Trophoblast cell (in vitro differentiated cells and primary cell): ENCODE results near the gene FBXW4.
A peak's percentile ranks its signal among the peaks of the same experiment; 100 is the strongest.

Source experiments
- DNase-seq, 2 donors: peaks; one replicate each; pipeline ENCODE4 v3.0.0-alpha.2; 2016
- H2AFZ ChIP-seq: 2 replicates; pipeline ENCODE4 v1.6.1; 2013; ENCODE audit warnings: low read length, moderate library complexity, mild to moderate bottlenecking; ENCODE audit not compliant: insufficient read depth, poor library complexity
- H2AK5ac ChIP-seq: 2 replicates; pipeline ENCODE4 v1.6.1; 2013; ENCODE audit warnings: mild to moderate bottlenecking, low read length
- H2BK120ac ChIP-seq: 2 replicates; pipeline ENCODE4 v1.6.1; 2013; ENCODE audit warnings: low read length, mild to moderate bottlenecking, moderate library complexity; ENCODE audit not compliant: insufficient read depth, poor library complexity
- H2BK12ac ChIP-seq: 2 replicates; pipeline ENCODE4 v1.6.1; 2013; ENCODE audit warnings: mild to moderate bottlenecking, low read length, moderate library complexity
- H2BK5ac ChIP-seq: 2 replicates; pipeline ENCODE4 v1.6.1; 2013; ENCODE audit warnings: low read length, low read depth, moderate library complexity, mild to moderate bottlenecking; ENCODE audit not compliant: poor library complexity
- H3K14ac ChIP-seq: 2 replicates; pipeline ENCODE4 v1.6.1; 2013; ENCODE audit warnings: mild to moderate bottlenecking, low read length
- H3K18ac ChIP-seq: 2 replicates; pipeline ENCODE4 v1.6.1; 2013; ENCODE audit warnings: mild to moderate bottlenecking, low read length
- H3K23ac ChIP-seq: 2 replicates; pipeline ENCODE4 v1.6.1; 2013; ENCODE audit warnings: low read length
- H3K27ac ChIP-seq: 2 replicates; pipeline ENCODE4 v1.5.1; 2013; ENCODE audit warnings: low read depth, mild to moderate bottlenecking, inconsistent platforms, low read length, moderate library complexity
- H3K27me3 ChIP-seq: 2 replicates; pipeline ENCODE4 v1.6.1; 2013; ENCODE audit warnings: inconsistent platforms, mild to moderate bottlenecking, low read length, moderate library complexity; ENCODE audit not compliant: insufficient read depth
- H3K36me3 ChIP-seq, 2 experiments: 1 replicate in 1 of 2; 2 replicates in 1 of 2; pipeline ENCODE4 v1.6.1; 2013; ENCODE audit warnings: low read length in 2 of 2, mild to moderate bottlenecking in 2 of 2, moderate library complexity in 1 of 2; ENCODE audit not compliant: insufficient read depth in 2 of 2, control insufficient read depth in 1 of 2
- H3K4ac ChIP-seq: 2 replicates; pipeline ENCODE4 v1.6.1; 2013; ENCODE audit warnings: low read depth, mild to moderate bottlenecking, low read length, moderate library complexity
- H3K4me1 ChIP-seq, 2 experiments: 1 replicate in 1 of 2; 2 replicates in 1 of 2; pipeline ENCODE4 v1.6.1; 2013; ENCODE audit warnings: low read length in 2 of 2, mild to moderate bottlenecking in 2 of 2, moderate library complexity in 1 of 2; ENCODE audit not compliant: insufficient read depth in 2 of 2, control insufficient read depth in 1 of 2
- H3K4me2 ChIP-seq: 2 replicates; pipeline ENCODE4 v1.6.1; 2013; ENCODE audit warnings: inconsistent platforms, mild to moderate bottlenecking, low read length, moderate library complexity
- H3K4me3 ChIP-seq: 2 replicates; pipeline ENCODE4 v1.5.1; 2013; ENCODE audit warnings: mild to moderate bottlenecking, low read depth, low read length, inconsistent platforms
- H3K79me1 ChIP-seq: one replicate; pipeline ENCODE4 v1.6.1; 2013; ENCODE audit warnings: low read length
- H3K79me2 ChIP-seq: 2 replicates; pipeline ENCODE4 v1.6.1; 2013; ENCODE audit warnings: low read length, mild to moderate bottlenecking; ENCODE audit not compliant: control insufficient read depth, insufficient read depth, poor library complexity
- H3K9ac ChIP-seq: 2 replicates; pipeline ENCODE4 v1.6.1; 2013; ENCODE audit warnings: mild to moderate bottlenecking, low read length
- H3K9me3 ChIP-seq: 2 replicates; pipeline ENCODE4 v1.6.1; 2013; ENCODE audit warnings: low read depth, mild to moderate bottlenecking, control low read depth, inconsistent platforms, low read length; ENCODE audit not compliant: insufficient read depth
- H4K12ac ChIP-seq: 2 replicates; pipeline ENCODE4 v1.6.1; 2013; ENCODE audit warnings: low read depth, mild to moderate bottlenecking, low read length, moderate library complexity
- H4K8ac ChIP-seq: 2 replicates; pipeline ENCODE4 v1.6.1; 2013; ENCODE audit warnings: low read depth, mild to moderate bottlenecking, low read length, moderate library complexity
- H4K91ac ChIP-seq: one replicate; pipeline ENCODE4 v1.6.1; 2013; ENCODE audit warnings: low read depth, mild to moderate bottlenecking, low read length, moderate library complexity
- WGBS: extraction: QIAGEN DNeasy Blood & Tissue Kit; methylation state at CpG from one replicate; pipeline ENCODE4 v1.1.7; 2013; ENCODE audit warnings: missing lambda C conversion rate; ENCODE audit not compliant: insufficient read length, insufficient coverage; ENCODE audit errors: extremely low coverage; 5-methylcytosine and 5-hydroxymethylcytosine counted together

FBXW4 gene

GRCh38 chr10:101696632-101697031 lies 1.7 kb upstream of the FBXW4 start:
- Histone ChIP-seq H2AK5ac (no peak overlapping the region), H4K91ac (no peak overlapping the region), H3K79me2 (peaks cover 7% of the 10 kb centered on the region), H4K8ac (no peak overlapping the region), H4K12ac (no peak overlapping the region), H3K23ac (no peak overlapping the region), H3K27me3 (no peaks in the 10 kb centered on the region), H3K4ac (no peak overlapping the region), H3K27ac (no peak overlapping the region), H3K36me3 (no peaks in the 10 kb centered on the region), H3K14ac (no peak overlapping the region), H2BK5ac (no peak overlapping the region), H3K9ac (no peak overlapping the region), H3K18ac (no peak overlapping the region), H3K4me3 (no peak overlapping the region), H3K9me3 (no peaks in the 10 kb centered on the region), H2BK12ac (no peak overlapping the region), H3K4me1 (peaks cover 3 to 4% of the 10 kb centered on the region in 2 experiments), H2BK120ac (no peak overlapping the region), H3K4me2 (no peak overlapping the region), H3K79me1 (peaks cover 11% of the 10 kb centered on the region), H2AFZ (no peak overlapping the region)
- no CpG with 5 or more reads among the region's 3 CpGs for WGBS
- DNase-seq: no peak

- WGBS: no CpG with 5 or more reads among the region's 10 CpGs
- H2BK120ac ChIP-seq: no peak overlapping the region
- no peak overlapping the region for H3K18ac ChIP-seq
- no peak overlapping the region for H3K27ac ChIP-seq
- peak overlapping the region; percentile 88 for H4K12ac ChIP-seq
- H4K91ac ChIP-seq: peak overlapping the region; percentile 91
- no peak overlapping the region for H3K9ac ChIP-seq
- H3K9me3 ChIP-seq: no peaks in the 10 kb centered on the region
- no peak overlapping the region for H2AK5ac ChIP-seq
- H3K79me1 ChIP-seq: peaks cover 11% of the 10 kb centered on the region
- H3K79me2 ChIP-seq: peaks cover 7% of the 10 kb centered on the region
- no peak overlapping the region for H3K4ac ChIP-seq
- H3K4me2 ChIP-seq: peak overlapping the region; percentile 56
- H2BK12ac ChIP-seq: no peak overlapping the region
- peak overlapping the region; percentile 76 for H3K4me3 ChIP-seq
- H2BK5ac ChIP-seq: no peak overlapping the region
- H3K14ac ChIP-seq: peak overlapping the region; percentile 97
- DNase-seq: no peak
- H2AFZ ChIP-seq: peak overlapping the region; percentile 81
- no peaks in the 10 kb centered on the region for H3K36me3 ChIP-seq
- H3K27me3 ChIP-seq: no peaks in the 10 kb centered on the region
- H3K23ac ChIP-seq: no peak overlapping the region
- H4K8ac ChIP-seq: peak overlapping the region; percentile 95
- H3K4me1 ChIP-seq: peaks cover 7 to 8% of the 10 kb centered on the region in 2 experiments
Observed at GRCh38 chr10:101695404-101695890, 477 bp upstream of the FBXW4 start.

- H3K36me3 ChIP-seq: no peaks in the 10 kb centered on the region
- peak overlapping the region; percentile 88 for H4K12ac ChIP-seq
- peak overlapping the region; percentile 96 for H3K18ac ChIP-seq
- peak overlapping the region; percentile 57 for H3K9ac ChIP-seq
- peak overlapping the region; percentile 56 for H3K4me2 ChIP-seq
- no peak overlapping the region for H2BK12ac ChIP-seq
- peak overlapping the region; percentile 91 for H4K91ac ChIP-seq
- peak overlapping the region; percentile 84 for H3K4ac ChIP-seq
- no CpG with 5 or more reads among the region's 63 CpGs for WGBS
- peaks cover 7 to 8% of the 10 kb centered on the region in 2 experiments for H3K4me1 ChIP-seq
- H2BK120ac ChIP-seq: peak overlapping the region; percentile 77
- peak; percentile 76 to 81 for DNase-seq
- peaks cover 11% of the 10 kb centered on the region for H3K79me1 ChIP-seq
- H2AFZ ChIP-seq: peak overlapping the region; percentile 81
- no peaks in the 10 kb centered on the region for H3K27me3 ChIP-seq
- peak overlapping the region; percentile 95 for H4K8ac ChIP-seq
- no peaks in the 10 kb centered on the region for H3K9me3 ChIP-seq
- H3K23ac ChIP-seq: no peak overlapping the region
- peaks cover 7% of the 10 kb centered on the region for H3K79me2 ChIP-seq
- H3K27ac ChIP-seq: peak overlapping the region; percentile 56
- H3K14ac ChIP-seq: peak overlapping the region; percentile 97
- H2AK5ac ChIP-seq: peak overlapping the region; percentile 49
- peak overlapping the region; percentile 71 for H2BK5ac ChIP-seq
- H3K4me3 ChIP-seq: peak overlapping the region; percentile 76
Observed at GRCh38 chr10:101693978-101694673, 844 bp downstream of the FBXW4 start.

- no peak overlapping the region for H2BK5ac ChIP-seq
Observed at GRCh38 chr10:101693651-101693977, 1.4 kb downstream of the FBXW4 start.

More at GRCh38 chr10:101693651-101693977, 1.4 kb downstream of the FBXW4 start:
- H3K18ac ChIP-seq: no peak overlapping the region
- H4K8ac ChIP-seq: no peak overlapping the region
- H3K79me2 ChIP-seq: peaks cover 7% of the 10 kb centered on the region
- H3K4ac ChIP-seq: no peak overlapping the region
- no peaks in the 10 kb centered on the region for H3K9me3 ChIP-seq
- no peak overlapping the region for H3K27ac ChIP-seq
- H3K23ac ChIP-seq: no peak overlapping the region
- no CpG with 5 or more reads among the region's 4 CpGs for WGBS
- H2AK5ac ChIP-seq: no peak overlapping the region
- peak overlapping the region; percentile 76 for H3K4me3 ChIP-seq
- H4K12ac ChIP-seq: no peak overlapping the region
- no peaks in the 10 kb centered on the region for H3K27me3 ChIP-seq
- no peaks in the 10 kb centered on the region for H3K36me3 ChIP-seq
- no peak overlapping the region for H2BK120ac ChIP-seq
- H3K9ac ChIP-seq: peak overlapping the region; percentile 57
- peak overlapping the region; percentile 56 for H3K4me2 ChIP-seq
- peaks cover 7 to 8% of the 10 kb centered on the region in 2 experiments for H3K4me1 ChIP-seq
- no peak for DNase-seq
- no peak overlapping the region for H3K14ac ChIP-seq
- H4K91ac ChIP-seq: no peak overlapping the region
- peaks cover 11% of the 10 kb centered on the region for H3K79me1 ChIP-seq
- H2BK12ac ChIP-seq: no peak overlapping the region
- H2AFZ ChIP-seq: no peak overlapping the region
